GM21423 (cell line): ENCODE measurements around the gene GAS5.
A peak's percentile ranks its signal among the peaks of the same experiment; 100 is the strongest.
"Not testable (repeated sequence)": the region's sequence is repeated elsewhere in the genome, so short reads cannot be mapped to it uniquely, and the experiment has no call there.

Experiments used
- ATAC-seq: cut with Tn5 transposase; IDR thresholded peaks from one replicate; pipeline ENCODE4 v1.9.1; 2021; ENCODE audit warnings: mild to moderate bottlenecking, moderate library complexity; ENCODE audit not compliant: unreplicated experiment

The GAS5 gene

DNA sequence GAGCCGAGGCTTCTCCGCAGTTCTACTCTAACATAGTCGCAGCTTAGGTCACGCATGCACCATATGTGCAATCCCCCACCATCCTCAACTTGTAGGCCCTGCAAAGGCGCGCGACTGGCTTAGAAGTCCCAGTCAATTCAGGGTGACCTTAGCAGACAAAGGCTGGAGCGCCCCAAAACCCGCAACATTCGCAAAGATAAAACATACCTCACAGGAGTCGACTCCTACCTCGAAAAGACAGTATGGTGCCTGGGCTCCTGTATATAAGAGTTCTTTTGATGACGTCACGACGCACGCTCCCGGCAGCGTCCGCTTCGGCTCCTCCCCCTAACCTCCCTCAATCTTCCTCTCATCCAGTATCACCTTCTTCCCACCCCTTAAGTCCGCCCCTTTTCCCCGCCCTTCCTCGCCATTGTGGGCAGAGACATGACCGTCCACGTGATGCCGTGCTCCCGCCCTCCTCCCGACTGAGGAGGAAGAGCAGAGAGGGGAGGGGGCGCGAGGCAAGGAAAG is at the start of gene GAS5:
Gene GAS5, minus strand, starts transcription at position 237 of the 513 bp plus-strand sequence.
- peak; percentile 70 for ATAC-seq

DNA sequence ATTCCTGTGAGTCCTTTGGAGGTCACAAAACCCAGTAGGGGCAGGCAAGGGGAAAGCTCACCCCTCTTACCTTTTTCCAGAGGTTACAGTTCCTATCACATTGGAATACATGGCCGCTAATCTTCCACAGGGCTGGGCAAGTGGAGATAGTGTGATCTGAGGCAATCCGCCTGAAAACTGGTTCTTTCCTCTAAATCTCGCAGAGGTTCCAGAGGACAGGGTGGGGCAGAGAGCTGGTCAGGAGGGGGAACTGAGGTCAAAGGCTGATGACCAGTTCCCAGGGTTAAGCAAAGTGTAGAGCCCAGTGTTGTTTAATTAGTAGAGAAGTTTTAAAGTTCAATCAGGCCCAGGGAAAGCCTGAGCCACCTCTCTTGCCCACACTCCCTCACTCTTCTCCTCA is 49.4 kb upstream of the GAS5 start, which contains the start of gene SERPINC1:
Gene SERPINC1, minus strand, starts transcription at position 179 of the 400 bp plus-strand sequence. Its CDS starts 68 bp downstream, at position 111.
- ATAC-seq, result no peak

DNA sequence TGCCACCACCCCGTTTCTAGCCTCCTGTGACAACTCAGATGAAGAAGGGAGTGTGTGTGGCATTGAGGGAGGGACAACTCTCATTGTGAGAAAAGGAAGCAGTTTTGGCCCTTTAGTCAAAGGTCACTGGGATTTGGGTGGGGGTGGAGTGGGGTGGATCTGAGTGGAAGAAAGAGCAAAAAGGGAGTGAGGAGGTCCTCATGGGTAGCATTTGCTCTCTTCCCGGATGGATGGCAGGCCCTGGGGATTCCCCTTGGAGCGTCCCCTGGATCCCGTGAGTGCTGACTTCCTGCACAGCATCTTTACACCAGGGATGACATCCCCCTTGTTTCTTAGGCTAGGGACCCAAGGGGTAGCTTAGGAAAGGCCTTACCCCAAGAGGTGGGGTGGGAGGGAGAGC is 48.9 kb upstream of the GAS5 start:
- no peak for ATAC-seq

DNA sequence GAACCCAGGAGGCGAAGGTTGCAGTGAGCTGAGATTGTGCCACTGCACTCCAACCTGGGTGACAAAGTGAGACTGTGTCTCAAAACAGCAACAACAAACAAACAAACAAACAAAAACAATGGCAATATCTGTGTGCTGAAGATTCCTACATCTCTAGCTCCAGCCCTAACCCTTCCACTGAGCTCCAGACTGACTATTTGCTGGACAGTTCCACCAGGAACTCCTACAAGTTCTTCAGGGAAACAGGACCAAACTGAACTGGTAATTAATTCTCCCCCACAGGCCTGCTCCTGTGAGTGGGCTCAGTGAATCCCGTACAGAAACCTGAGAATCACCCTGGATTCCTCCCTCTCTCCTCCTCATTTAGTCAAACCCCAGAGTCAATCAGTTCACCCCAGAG is 47.8 kb upstream of the GAS5 start:
- no peak for ATAC-seq

DNA sequence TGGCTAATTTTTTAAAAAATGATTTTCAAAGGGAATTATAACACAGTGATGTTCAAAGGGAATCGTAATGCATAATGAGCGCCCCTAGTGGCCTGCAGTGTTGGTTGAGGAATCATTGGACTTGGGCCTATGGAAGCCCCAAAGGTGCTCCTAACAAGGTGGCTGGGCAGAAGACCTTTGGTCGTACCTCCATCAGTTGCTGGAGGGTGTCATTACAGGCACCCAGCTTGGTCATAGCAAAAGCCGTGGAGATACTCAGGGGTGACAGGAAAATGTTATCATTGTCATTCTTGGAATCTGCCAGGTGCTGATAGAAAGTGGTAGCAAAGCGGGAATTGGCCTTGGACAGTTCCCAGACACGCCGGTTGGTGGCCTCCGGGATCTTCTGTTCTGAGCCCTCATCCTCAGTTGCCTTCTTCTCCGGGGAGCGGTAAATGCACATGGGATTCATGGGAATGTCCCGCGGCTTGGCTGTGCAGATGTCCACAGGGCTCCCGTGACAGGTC is 46.6 kb upstream of the GAS5 start:
- ATAC-seq, result no peak

DNA sequence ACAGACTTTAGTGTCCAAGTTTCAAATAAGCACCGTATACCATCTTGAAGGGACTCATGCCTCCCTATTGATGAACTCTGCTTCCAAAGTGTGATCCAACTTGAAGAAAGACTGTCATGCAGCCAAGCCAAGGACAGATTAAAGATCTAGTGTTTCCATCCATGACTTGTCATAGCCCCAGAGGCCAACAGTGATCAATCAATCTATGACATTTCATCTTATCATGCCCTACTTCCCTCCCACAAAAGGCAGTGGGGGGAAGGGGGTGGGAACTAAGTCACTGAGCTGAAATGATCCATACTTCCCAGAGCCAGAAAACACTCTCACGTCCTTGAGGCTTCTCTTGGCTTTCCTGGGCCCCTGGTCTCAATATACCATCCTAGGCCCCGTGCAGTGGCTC is 45.3 kb upstream of the GAS5 start:
- ATAC-seq, result no peak

DNA sequence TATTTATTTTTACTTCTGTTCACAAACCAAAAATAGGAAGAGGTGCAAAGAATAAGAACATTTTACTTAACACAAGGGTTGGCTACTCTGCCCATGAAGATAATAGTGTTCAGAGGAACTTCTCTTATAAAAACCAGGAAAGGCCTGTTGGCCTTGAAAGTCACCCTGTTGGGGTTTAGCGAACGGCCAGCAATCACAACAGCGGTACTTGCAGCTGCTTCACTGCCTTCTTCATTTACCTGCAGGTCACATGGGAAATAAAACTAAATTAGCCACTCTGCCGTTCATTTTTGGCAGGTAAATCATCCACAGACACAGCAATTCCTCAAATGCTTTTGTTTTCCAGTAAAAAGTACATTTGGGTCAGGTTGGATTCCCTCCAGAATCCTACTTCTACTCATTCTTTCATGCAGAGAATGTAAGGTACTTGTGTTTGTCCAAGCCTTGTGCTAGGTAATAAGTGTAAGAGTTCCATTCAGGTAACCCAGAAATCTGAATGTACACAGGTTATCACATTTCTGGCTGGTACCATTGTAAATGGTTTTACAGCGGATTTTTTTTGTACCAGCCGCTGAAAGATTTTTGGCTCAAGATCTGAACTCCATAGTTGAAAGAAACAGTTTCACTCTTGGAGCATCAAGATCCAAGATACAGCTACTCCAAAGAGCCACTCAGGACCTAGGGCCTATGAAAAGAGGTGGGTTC is 36.2 kb upstream of the GAS5 start:
- no peak for ATAC-seq

DNA sequence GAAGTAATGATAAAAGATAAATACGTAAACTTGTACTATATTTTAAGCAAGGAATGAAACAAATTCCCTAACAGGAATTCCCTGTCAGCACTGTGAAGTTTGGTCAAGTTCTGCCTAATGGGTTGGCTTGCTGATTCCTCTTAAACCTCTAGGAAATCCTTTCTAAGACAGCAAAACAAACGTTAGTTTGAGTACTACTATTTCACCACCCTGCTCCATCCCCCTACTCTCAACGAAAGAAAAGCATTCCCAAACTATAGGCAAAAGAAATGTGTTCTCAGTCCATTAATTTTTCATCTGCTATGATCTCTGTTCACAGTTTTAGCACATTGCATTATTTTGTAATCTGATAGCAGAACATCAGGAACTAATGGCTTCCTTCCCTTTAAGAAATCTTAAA is 33.2 kb upstream of the GAS5 start:
- ATAC-seq, result no peak

DNA sequence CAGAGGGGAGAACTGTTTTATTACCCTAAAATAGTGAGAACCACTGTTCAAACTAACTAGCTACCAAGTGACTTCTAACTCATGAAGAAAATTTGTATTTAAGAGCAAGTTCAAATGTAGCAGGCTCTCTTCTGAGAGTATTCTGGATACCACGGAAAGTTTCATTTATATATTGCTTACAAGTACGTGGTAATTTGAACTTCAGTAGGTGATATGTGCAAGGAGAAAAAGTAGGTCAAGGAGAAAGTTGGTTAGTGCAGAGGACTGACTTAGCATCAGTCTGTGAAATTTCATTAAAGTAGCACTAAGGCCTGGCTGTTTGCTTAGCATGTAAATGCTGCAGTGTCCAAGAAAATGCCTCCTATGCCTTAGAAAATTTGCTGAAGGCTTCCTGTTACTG is 32.6 kb upstream of the GAS5 start:
- ATAC-seq, result no peak

DNA sequence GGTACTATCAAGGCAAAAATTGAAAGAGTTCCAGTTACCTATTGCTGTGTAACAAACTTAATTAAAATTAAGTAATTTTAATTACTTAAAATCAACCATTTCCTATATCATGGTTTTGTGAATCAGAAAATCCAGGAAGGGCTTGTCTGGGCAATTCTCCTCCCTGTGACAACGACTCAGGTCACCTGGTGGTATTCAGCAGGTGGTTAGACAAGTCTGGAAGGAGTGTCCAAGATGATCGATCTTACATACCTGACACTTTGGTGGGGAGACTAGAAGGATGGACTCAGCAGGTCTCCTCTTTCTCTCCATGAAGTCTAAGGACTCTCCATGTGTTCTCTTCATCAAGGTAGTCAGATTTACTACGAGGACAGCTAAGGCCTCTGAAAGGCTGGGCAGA is 26.4 kb upstream of the GAS5 start:
- no peak for ATAC-seq

DNA sequence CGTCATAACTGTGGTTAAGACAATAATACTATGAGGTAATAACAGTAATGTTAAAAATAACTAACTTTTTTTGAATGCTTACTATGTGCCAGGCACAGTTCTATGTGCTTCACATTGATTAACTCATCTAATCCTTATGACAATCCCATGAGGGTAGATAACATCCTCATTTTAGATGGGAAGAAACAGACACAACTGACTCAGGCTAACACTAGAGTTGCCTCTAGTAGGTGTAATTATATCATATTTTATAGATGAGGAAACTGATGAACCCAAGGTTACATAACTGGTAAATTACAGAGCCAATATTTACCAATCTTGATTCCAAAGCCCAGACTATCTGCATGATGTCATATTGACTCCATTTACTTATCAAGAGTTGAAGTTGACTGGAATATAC is 25.8 kb upstream of the GAS5 start:
- no peak for ATAC-seq

DNA sequence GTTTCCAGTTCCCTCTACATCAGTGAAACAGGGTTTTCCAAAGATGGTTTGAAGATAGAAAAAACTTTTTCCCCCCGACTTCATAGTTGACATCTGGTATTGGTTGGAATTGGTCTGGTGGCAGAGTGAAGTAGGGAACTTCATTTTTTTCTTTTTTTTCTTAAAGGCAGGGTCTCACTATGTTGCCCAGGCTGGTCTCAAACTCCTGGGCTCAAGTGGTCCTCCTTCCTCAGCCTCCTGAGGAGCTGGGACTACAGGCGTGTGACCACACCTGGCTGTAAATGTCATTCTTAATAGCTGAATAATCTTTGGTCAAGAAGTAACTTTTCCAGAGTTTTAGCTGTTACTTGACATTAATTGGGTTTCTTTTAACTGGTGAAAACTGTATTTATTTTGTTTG is 22.1 kb upstream of the GAS5 start:
- ATAC-seq, result no peak

DNA sequence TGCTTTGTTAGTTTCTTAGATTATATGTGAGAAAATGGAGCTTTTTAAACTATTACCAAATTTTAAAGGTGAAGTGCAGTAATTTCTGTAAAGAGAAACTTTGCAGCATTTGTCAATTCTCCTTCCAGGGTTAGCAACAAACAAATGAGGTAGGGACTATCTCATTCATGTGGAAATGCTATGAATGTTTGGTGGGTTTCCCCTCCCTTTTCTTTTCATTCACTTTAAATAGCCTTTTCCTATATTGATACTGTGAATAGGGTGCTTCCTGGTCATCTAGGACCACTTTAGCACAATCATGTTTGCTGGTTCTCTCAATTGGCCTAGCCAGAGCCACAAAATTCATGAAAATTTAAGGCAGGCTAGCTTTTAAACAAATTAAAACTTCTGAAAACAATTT is 21.0 kb upstream of the GAS5 start:
- ATAC-seq, result no peak

DNA sequence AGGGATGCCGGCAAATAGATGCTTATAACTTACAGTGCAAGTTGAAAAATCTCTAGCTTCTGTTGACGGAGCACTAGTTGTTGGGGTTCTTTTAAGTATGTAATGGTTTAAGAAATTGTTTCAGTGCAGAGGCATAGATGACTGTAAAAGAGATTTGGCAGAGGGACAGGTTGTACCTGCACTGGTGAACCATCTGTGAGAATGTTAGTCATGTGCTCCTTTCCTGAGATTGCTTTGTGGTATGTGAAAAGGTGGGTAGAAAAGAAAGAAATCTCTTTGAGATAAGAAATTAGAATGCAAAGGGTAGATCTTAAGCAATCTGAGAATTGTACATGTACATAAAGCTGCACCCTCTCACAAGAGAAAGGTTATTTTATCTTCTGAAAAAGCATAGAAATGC is 19.8 kb upstream of the GAS5 start:
- ATAC-seq, result no peak

DNA sequence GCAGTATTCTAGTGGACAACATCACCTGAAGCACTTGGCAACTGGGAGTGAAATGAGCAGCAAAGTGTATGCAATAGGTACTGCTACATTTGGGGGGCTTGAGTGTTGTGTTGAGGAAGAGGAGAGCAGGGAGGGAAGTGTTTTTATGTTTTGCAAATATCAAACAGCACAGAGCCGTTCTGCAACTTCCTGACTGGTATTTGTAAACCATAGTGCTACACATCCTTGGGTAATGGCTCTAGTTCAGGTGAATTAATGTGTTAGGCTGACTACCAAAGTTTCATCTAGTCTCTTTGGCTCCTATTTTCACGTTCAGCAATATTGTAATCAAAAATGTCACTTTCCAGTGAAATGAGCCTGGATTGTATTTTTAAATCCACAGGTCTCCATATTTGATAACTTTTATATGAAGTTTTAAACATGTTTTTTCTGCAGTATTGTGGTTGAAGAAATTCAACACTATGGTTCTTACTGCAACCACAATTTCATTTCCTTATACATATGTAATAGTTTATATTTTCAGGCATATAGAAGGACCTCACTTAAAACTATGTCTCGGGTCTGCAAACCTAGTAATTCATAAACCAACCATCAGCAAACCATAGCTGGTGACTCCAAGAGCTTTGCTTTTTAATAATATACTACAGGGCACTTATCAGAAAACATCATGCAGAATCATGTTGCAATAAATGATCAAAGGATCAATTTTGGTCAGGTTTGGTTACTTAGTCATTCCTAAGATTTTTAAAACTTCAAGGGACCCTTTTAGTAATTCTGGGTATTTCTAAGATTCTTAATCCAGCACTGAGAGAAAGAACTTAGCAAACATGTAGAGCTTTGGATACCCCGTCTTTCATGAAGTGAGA is 19.2 kb upstream of the GAS5 start:
- ATAC-seq, result no peak

DNA sequence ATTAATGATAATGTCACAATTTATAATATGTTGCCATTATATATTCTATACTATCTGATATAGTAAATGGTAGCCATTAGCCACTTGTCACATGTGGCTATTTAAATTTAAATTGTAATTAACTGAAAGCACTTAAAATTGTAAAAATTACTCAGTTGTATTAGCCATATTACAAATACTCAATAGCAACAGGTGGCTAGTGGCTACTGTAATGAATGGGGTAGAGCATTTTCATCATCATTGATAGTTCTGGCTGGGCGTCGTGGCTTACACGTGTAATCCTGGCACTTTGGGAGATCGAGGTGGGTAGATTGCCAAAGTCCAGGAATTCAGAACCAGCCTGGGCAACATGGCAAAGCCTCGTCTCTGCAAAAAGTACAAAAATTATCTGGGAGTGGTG is 16.9 kb upstream of the GAS5 start:
- no peak for ATAC-seq

DNA sequence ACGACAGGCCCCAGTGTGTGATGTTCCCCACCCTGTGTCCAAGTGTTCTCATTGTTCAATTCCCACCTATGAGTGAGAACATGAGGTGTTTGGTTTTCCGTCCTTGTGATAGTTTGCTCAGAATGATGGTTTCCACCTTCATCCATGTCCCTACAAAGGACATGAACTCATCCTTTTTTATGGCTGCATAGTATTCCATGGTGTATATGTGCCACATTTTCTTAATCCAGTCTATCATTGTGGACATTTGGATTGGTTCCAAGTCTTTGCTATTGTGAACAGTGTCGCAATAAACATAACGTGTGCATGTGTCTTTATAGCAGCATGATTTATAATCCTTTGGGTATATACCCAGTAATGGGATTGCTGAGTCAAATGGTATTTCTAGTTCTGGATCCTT is 13.3 kb upstream of the GAS5 start:
- not testable (repeated sequence) for ATAC-seq

DNA sequence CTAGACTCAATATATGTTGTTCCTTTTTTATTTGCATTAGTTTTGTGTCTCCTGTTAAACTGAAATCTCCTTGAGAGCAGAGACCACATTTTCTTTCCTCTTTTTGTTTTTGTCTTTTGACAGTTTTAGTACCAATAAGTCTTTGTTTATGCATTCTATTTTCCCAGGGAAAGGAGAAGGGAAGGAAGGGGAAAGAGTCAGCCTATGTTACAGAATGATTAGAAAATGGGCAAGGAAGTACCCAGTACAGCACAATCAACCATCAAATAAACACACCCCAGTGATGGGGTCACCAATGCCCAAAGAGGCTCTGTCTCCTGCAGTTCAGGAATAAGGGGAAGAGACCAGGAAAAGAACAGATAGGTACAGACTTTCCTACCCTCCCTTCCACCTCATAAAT is 10.5 kb upstream of the GAS5 start:
- no peak for ATAC-seq

DNA sequence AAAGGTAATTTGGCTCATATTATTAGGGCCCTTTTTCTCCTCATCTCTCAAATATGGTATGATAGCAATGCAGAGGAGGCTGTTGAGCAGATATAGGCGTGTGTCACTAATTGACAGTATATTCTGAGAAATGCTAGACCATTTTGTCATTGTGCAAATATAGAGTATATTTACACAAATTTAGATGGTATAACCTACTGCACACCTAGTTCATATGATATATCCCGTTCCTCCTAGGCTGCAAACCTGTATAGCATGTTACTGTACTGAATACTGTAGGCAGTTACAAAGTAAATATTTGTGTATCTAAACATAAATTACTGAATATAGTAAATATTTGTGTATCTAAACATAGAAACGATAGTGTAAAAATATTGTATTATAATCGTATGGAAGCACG is 8.9 kb upstream of the GAS5 start:
- ATAC-seq, result no peak

DNA sequence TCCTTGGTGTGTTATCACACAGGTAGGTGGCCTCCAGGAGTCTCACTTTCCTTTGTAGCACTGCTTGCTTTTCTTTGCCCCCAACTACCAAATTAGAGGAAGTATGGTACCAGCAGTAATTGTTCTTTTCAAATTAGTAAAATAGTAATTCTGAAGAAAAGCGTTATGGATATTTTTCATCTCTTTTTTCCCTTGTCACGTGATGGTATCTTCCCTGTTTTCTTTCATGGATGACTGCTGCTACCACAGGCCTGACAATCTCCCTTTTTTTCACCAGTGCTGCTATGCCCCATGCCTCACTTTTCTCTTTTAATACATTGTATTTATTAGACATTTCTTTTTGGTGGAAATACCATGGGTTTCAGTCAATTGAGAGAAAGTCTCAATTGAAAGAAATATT is 3.7 kb upstream of the GAS5 start:
- no peak for ATAC-seq

DNA sequence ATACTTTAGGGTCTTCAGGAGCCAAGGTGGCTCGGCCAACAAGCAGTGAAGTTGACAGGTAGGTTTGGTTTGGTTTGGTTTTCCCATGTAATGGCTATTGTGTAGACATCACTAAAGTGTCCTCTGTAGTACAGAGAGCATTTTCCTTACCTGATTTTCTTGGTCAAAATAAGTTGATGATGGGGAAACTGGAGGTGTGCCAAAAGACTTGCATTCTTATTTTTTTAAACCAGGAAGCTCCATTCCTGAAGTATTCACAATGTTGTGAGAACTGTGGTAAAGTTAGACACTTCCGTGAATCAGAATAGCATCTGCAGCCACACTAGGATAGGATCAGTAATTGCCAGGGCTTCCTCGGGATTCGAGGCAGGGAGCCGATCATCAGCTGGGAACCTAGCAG is 3.3 kb upstream of the GAS5 start:
- ATAC-seq, result no peak
